Mesendoderm (in vitro differentiated cells): ENCODE data around the gene SDK1.

Experiments
- DNase-seq: peaks from one replicate; pipeline ENCODE4 v3.0.0; 2013
- H2AK5ac ChIP-seq: 2 replicates; pipeline ENCODE4 v1.6.1; 2013; ENCODE audit warnings: low read length, inconsistent platforms
- H2BK120ac ChIP-seq: 2 replicates; pipeline ENCODE4 v1.6.1; 2013; ENCODE audit warnings: low read depth, mild to moderate bottlenecking, low read length, moderate library complexity, mixed read lengths
- H2BK15ac ChIP-seq: replicated peaks from 2 replicates; pipeline ENCODE4 v1.6.1; 2013; ENCODE audit warnings: low read depth, mild to moderate bottlenecking, moderate library complexity
- H2BK5ac ChIP-seq: 2 replicates; pipeline ENCODE4 v1.6.1; 2013; ENCODE audit warnings: low read length, inconsistent platforms
- H3K18ac ChIP-seq: 2 replicates; pipeline ENCODE4 v1.6.1; 2013; ENCODE audit warnings: mild to moderate bottlenecking, low read length, mixed read lengths
- H3K23ac ChIP-seq: one replicate; pipeline ENCODE4 v1.6.1; 2013; ENCODE audit warnings: low read length
- H3K27ac ChIP-seq: 2 replicates; pipeline ENCODE4 v1.5.1; 2013; ENCODE audit warnings: low read depth, mild to moderate bottlenecking, inconsistent platforms, low read length, moderate library complexity
- H3K27me3 ChIP-seq: 2 replicates; pipeline ENCODE4 v1.6.1; 2013; ENCODE audit warnings: low read length, control low read depth, mild to moderate bottlenecking, inconsistent platforms; ENCODE audit not compliant: insufficient read depth, poor library complexity
- H3K36me3 ChIP-seq: 2 replicates; pipeline ENCODE4 v1.6.1; 2013; ENCODE audit warnings: low read length, inconsistent platforms; ENCODE audit not compliant: control insufficient read depth, insufficient read depth
- H3K4ac ChIP-seq: one replicate; pipeline ENCODE4 v1.6.1; 2013; ENCODE audit warnings: low read depth, mild to moderate bottlenecking, low read length, moderate library complexity
- H3K4me1 ChIP-seq: 2 replicates; pipeline ENCODE4 v1.6.1; 2013; ENCODE audit warnings: low read depth, low read length, inconsistent platforms; ENCODE audit not compliant: control insufficient read depth
- H3K4me2 ChIP-seq: 2 replicates; pipeline ENCODE4 v1.6.1; 2013; ENCODE audit warnings: low read length
- H3K4me3 ChIP-seq: 2 replicates; pipeline ENCODE4 v1.5.1; 2013; ENCODE audit warnings: mild to moderate bottlenecking, low read length
- H3K56ac ChIP-seq: one replicate; pipeline ENCODE4 v1.6.1; 2013; ENCODE audit warnings: low read length
- H3K79me1 ChIP-seq: 2 replicates; pipeline ENCODE4 v1.6.1; 2013; ENCODE audit warnings: low read length, inconsistent platforms
- H3K79me2 ChIP-seq: 2 replicates; pipeline ENCODE4 v1.6.1; 2013; ENCODE audit warnings: mild to moderate bottlenecking, low read length; ENCODE audit not compliant: control insufficient read depth, insufficient read depth
- H3K9ac ChIP-seq: 2 replicates; pipeline ENCODE4 v1.6.1; 2013; ENCODE audit warnings: low read length, inconsistent platforms
- H4K5ac ChIP-seq: one replicate; pipeline ENCODE4 v1.6.1; 2013; ENCODE audit warnings: low read length
- H4K8ac ChIP-seq: one replicate; pipeline ENCODE4 v1.6.1; 2013; ENCODE audit warnings: low read depth, mild to moderate bottlenecking, control low read depth, low read length, moderate library complexity
- WGBS: extraction: QIAGEN DNeasy Blood & Tissue Kit; methylation state at CpG from one replicate; pipeline ENCODE4 v1.1.7; 2013; ENCODE audit warnings: low lambda C conversion rate, missing lambda C conversion rate; ENCODE audit not compliant: insufficient coverage; ENCODE audit errors: extremely low coverage; 5-methylcytosine and 5-hydroxymethylcytosine counted together

The SDK1 gene

DNA sequence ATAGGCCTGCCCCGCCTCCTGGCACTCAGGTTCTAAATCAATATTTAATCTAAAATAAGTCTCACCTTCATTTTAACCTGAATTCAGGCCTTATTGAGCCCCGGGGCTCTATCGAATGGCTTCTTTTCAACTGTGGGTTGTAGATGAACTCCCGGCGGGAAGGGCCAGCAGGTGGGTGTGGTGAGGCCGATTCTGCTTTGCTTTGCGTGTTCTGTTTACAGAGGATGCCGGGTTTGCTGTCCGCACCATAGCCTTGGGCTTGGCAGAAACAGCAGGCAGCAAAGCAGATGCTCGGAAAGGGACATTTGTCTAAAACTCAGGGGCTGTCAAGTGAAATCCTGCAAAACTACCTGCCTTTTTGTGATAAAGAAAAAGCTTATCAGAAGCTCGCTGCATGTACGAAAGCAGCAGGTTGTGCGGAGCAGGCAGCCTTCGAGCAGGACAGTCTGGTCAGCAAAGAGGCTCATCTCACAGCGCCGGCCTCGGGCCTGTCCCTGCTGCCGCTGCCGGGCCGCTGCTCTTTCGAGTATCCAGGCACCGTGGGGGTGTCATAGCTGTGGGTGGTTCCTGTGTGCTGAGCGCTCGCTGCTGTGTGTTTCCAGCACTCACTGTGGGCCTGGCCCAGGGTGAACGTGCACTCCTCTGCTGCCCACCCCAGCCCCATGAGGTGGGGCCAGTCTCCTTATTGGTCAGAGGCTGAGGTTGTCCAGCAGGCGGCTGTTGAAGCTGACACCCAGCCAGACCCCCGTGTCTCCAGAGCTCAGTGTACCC lies 946.2 kb downstream of the SDK1 start:
- no peak overlapping the region for H2BK15ac ChIP-seq
- H3K4me1 ChIP-seq: no peaks in the 10 kb centered on the region
- no peaks in the 10 kb centered on the region for H3K79me1 ChIP-seq
- H3K27ac ChIP-seq: no peak overlapping the region
- no peaks in the 10 kb centered on the region for H3K27me3 ChIP-seq
- no peak overlapping the region for H3K56ac ChIP-seq
- no peak overlapping the region for H2BK120ac ChIP-seq
- no peaks in the 10 kb centered on the region for H3K79me2 ChIP-seq
- no peak overlapping the region for H3K4ac ChIP-seq
- no peak overlapping the region for H3K23ac ChIP-seq
- H2BK5ac ChIP-seq: no peak overlapping the region
- H4K8ac ChIP-seq: no peak overlapping the region
- no peak overlapping the region for H3K18ac ChIP-seq
- H3K4me3 ChIP-seq: no peak overlapping the region
- no CpG with 5 or more reads among the region's 27 CpGs for WGBS
- no peaks in the 10 kb centered on the region for H3K36me3 ChIP-seq
- H4K5ac ChIP-seq: no peak overlapping the region
- H3K4me2 ChIP-seq: no peak overlapping the region
- no peak for DNase-seq
- no peak overlapping the region for H3K9ac ChIP-seq
- H2AK5ac ChIP-seq: no peak overlapping the region

DNA sequence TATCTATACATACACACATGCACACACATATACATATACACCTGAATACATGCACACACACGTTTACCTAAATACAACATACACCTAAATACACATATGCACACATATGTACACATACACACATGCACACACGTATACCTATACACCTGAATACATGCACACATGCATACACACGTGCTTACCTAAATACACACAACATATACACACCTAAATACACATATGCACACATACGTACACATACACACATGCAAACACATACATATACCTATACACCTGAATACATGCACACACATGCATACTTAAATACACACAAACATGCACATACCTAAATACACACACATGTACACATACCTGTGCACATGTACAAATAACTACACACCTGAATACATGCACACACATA lies 947.2 kb downstream of the SDK1 start:
- no peaks in the 10 kb centered on the region for H3K27me3 ChIP-seq
- no peak overlapping the region for H3K56ac ChIP-seq
- no peak overlapping the region for H4K5ac ChIP-seq
- no peaks in the 10 kb centered on the region for H3K79me2 ChIP-seq
- no peaks in the 10 kb centered on the region for H3K36me3 ChIP-seq
- H2BK5ac ChIP-seq: no peak overlapping the region
- no peak overlapping the region for H2AK5ac ChIP-seq
- 100% methylated on average over 3 of the region's 4 CpGs for WGBS
- no peak overlapping the region for H3K27ac ChIP-seq
- H3K4ac ChIP-seq: no peak overlapping the region
- H3K4me3 ChIP-seq: no peak overlapping the region
- no peaks in the 10 kb centered on the region for H3K79me1 ChIP-seq
- H3K4me1 ChIP-seq: no peaks in the 10 kb centered on the region
- no peak overlapping the region for H3K18ac ChIP-seq
- no peak overlapping the region for H3K23ac ChIP-seq
- H3K4me2 ChIP-seq: no peak overlapping the region
- no peak overlapping the region for H3K9ac ChIP-seq
- H4K8ac ChIP-seq: no peak overlapping the region
- no peak for DNase-seq
- H2BK15ac ChIP-seq: no peak overlapping the region
- no peak overlapping the region for H2BK120ac ChIP-seq

DNA sequence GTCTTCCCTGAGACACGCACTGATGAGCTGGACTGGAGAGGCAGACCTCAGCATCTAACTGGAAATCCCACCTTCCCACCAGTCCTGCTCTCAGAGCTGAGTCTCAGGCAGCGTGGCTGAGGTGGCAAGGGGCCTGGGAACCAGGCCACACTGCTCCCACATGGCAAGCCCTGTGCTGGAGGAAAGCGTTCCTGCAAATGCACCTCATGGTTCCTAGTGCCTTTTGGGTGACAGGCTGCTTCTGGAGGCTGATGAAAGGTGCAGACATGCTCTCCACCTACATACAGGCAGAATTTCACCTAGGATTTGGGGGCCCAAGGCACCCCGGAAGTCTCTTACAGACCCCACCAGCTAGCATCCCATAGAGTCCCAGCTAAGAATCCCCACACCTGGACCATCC lies 948.2 kb downstream of the SDK1 start:
- H3K36me3 ChIP-seq: no peaks in the 10 kb centered on the region
- H4K8ac ChIP-seq: no peak overlapping the region
- no CpG with 5 or more reads among the region's 4 CpGs for WGBS
- no peak overlapping the region for H2BK5ac ChIP-seq
- H2AK5ac ChIP-seq: no peak overlapping the region
- H3K9ac ChIP-seq: no peak overlapping the region
- no peak overlapping the region for H3K27ac ChIP-seq
- H3K4me1 ChIP-seq: no peaks in the 10 kb centered on the region
- H3K23ac ChIP-seq: no peak overlapping the region
- H3K4ac ChIP-seq: no peak overlapping the region
- no peak overlapping the region for H3K4me3 ChIP-seq
- no peaks in the 10 kb centered on the region for H3K79me2 ChIP-seq
- no peaks in the 10 kb centered on the region for H3K27me3 ChIP-seq
- no peak overlapping the region for H3K56ac ChIP-seq
- no peak overlapping the region for H2BK120ac ChIP-seq
- H2BK15ac ChIP-seq: no peak overlapping the region
- no peak overlapping the region for H3K18ac ChIP-seq
- no peak for DNase-seq
- H3K4me2 ChIP-seq: no peak overlapping the region
- no peak overlapping the region for H4K5ac ChIP-seq
- no peaks in the 10 kb centered on the region for H3K79me1 ChIP-seq

DNA sequence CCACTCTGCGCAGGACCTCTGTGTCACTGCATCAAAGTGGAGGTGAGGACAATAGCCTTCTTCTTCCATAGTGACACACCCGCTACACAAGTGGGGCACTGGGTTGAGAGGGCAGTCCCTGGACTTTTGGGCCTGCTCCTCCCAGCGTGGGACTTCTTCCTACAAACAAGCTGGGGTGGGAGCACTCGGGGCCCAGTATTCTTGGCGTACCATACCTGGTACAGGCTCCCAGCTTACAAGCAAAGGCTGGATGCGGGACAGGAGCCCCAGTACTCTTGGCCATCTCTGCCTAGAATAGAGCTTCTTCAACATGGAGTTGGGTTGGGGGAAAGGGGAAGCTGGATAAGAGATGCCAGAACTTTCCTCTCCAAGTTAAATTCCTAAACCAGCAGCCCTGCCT lies 954.3 kb downstream of the SDK1 start:
- DNase-seq: no peak
- Histone ChIP-seq H3K56ac (no peak overlapping the region), H3K4ac (no peak overlapping the region), H2AK5ac (no peak overlapping the region), H2BK15ac (no peak overlapping the region), H3K4me2 (no peak overlapping the region), H3K27ac (no peak overlapping the region), H3K4me3 (no peak overlapping the region), H3K79me1 (no peaks in the 10 kb centered on the region), H3K4me1 (no peaks in the 10 kb centered on the region), H3K9ac (no peak overlapping the region), H2BK120ac (no peak overlapping the region), H3K18ac (no peak overlapping the region), H2BK5ac (no peak overlapping the region), H4K8ac (no peak overlapping the region), H4K5ac (no peak overlapping the region), H3K36me3 (no peaks in the 10 kb centered on the region), H3K79me2 (no peaks in the 10 kb centered on the region), H3K23ac (no peak overlapping the region), H3K27me3 (no peaks in the 10 kb centered on the region)
- no CpG with 5 or more reads among the region's 6 CpGs for WGBS

DNA sequence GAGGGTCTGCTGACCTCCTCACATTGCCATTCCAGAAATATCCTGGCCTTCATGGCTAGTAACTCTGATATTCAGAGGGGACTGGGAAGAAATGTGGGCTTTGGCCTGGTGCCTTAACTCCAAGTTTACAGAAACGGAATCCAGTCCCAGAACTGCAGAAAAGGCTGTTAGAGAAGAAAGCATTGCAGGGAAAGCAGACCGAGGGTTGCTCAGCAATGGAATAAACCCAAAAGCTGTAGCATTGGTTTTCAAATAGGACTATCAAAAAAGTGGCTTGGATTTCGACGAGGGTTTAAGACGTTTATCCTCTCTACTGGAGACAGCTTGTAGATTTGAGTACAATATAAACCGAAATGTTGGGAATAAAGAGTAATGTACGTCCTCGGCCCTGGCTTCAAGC lies 955.2 kb downstream of the SDK1 start:
- no peaks in the 10 kb centered on the region for H3K79me1 ChIP-seq
- H3K9ac ChIP-seq: no peak overlapping the region
- H3K27ac ChIP-seq: no peak overlapping the region
- H2BK15ac ChIP-seq: no peak overlapping the region
- no peak overlapping the region for H3K23ac ChIP-seq
- WGBS: no CpG with 5 or more reads among the region's 8 CpGs
- H3K4me1 ChIP-seq: no peaks in the 10 kb centered on the region
- no peaks in the 10 kb centered on the region for H3K79me2 ChIP-seq
- no peak overlapping the region for H3K4me3 ChIP-seq
- no peak for DNase-seq
- H4K8ac ChIP-seq: no peak overlapping the region
- no peak overlapping the region for H2BK120ac ChIP-seq
- no peak overlapping the region for H3K4me2 ChIP-seq
- no peak overlapping the region for H3K18ac ChIP-seq
- no peak overlapping the region for H2AK5ac ChIP-seq
- H3K56ac ChIP-seq: no peak overlapping the region
- no peak overlapping the region for H3K4ac ChIP-seq
- H2BK5ac ChIP-seq: no peak overlapping the region
- no peaks in the 10 kb centered on the region for H3K27me3 ChIP-seq
- no peaks in the 10 kb centered on the region for H3K36me3 ChIP-seq
- no peak overlapping the region for H4K5ac ChIP-seq
